ENCODE results near the gene PAOX.

GRCh38 chr10:133383551-133383950 lies 4.5 kb downstream of the PAOX start:
- TF ChIP-seq EZH2phosphoT487 (IDR thresholded peaks at IDR 0.05; ENCODE audit: low read depth): no peak
- TF ChIP-seq, protein P1, sequence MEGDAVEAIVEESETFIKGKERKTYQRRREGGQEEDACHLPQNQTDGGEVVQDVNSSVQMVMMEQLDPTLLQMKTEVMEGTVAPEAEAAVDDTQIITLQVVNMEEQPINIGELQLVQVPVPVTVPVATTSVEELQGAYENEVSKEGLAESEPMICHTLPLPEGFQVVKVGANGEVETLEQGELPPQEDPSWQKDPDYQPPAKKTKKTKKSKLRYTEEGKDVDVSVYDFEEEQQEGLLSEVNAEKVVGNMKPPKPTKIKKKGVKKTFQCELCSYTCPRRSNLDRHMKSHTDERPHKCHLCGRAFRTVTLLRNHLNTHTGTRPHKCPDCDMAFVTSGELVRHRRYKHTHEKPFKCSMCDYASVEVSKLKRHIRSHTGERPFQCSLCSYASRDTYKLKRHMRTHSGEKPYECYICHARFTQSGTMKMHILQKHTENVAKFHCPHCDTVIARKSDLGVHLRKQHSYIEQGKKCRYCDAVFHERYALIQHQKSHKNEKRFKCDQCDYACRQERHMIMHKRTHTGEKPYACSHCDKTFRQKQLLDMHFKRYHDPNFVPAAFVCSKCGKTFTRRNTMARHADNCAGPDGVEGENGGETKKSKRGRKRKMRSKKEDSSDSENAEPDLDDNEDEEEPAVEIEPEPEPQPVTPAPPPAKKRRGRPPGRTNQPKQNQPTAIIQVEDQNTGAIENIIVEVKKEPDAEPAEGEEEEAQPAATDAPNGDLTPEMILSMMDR (IDR thresholded peaks at IDR 0.05; ENCODE audit: low read depth, low read length): no peak

All from OCI-LY3 (cell line).